Stimulated activated CD4-positive, alpha-beta T cell treated with anti-CD3 and anti-CD28 coated beads, Interleukin-4, amount 100 ng/mL, for 24 hours (primary cell): ENCODE measurements around the gene TRIM38.
"Not testable (repeated sequence)": the region's sequence is repeated elsewhere in the genome, so short reads cannot be mapped to it uniquely, and the experiment has no call there.

Source experiments
- DNase-seq: peaks from one replicate; pipeline ENCODE4 v3.0.0-alpha.2; 2020

Gene TRIM38

GRCh38 chr6:26009817-26010216, 47.2 kb downstream of the TRIM38 start:
- DNase-seq = no peak

GRCh38 chr6:26012061-26012460, 49.5 kb downstream of the TRIM38 start:
- no peak for DNase-seq

- not testable (repeated sequence) for DNase-seq
Measured at GRCh38 chr6:26014386-26014785, 51.8 kb downstream of the TRIM38 start.

- no peak for DNase-seq
Measured at GRCh38 chr6:26016245-26016962, 53.8 kb downstream of the TRIM38 start.

GRCh38 chr6:26016963-26017631, 54.5 kb downstream of the TRIM38 start:
- no peak for DNase-seq

- peak; percentile 86 for DNase-seq
Measured at GRCh38 chr6:26017632-26017966, 55.0 kb downstream of the TRIM38 start.

GRCh38 chr6:26019261-26019830, 56.7 kb downstream of the TRIM38 start:
- DNase-seq = no peak

GRCh38 chr6:26019967-26020328, 57.3 kb downstream of the TRIM38 start:
- DNase-seq = no peak

- peak; percentile 71 for DNase-seq
Measured at GRCh38 chr6:26020329-26021000, 57.9 kb downstream of the TRIM38 start.

- peak; percentile 42 for DNase-seq
Measured at GRCh38 chr6:26021001-26021349, 58.4 kb downstream of the TRIM38 start.

- DNase-seq = peak; percentile 83
Measured at GRCh38 chr6:26021350-26022131, 58.9 kb downstream of the TRIM38 start.

- DNase-seq = peak; percentile 37
Measured at GRCh38 chr6:26022132-26022472, 59.5 kb downstream of the TRIM38 start.

GRCh38 chr6:26022737-26023136, 60.1 kb downstream of the TRIM38 start:
- no peak for DNase-seq

- no peak for DNase-seq
Measured at GRCh38 chr6:26024651-26025046, 62.0 kb downstream of the TRIM38 start.

GRCh38 chr6:26025047-26025893, 62.7 kb downstream of the TRIM38 start:
- no peak for DNase-seq

- DNase-seq = peak; percentile 86
Measured at GRCh38 chr6:26025894-26026832, 63.6 kb downstream of the TRIM38 start.

- DNase-seq = peak; percentile 92
Measured at GRCh38 chr6:26026833-26027490, 64.4 kb downstream of the TRIM38 start.

- DNase-seq = no peak
Measured at GRCh38 chr6:26027491-26028211, 65.0 kb downstream of the TRIM38 start.

- no peak for DNase-seq
Measured at GRCh38 chr6:26028212-26028745, 65.7 kb downstream of the TRIM38 start.
